ENCODE results near the gene FGD5. TPM values are rescaled to one million over a fixed set of nuclear protein-coding genes. Genes with fewer than 3 reads are reported as not detected.
A peak's percentile ranks its signal among the peaks of the same experiment; 100 is the strongest.

The FGD5 gene
- total and polyA plus RNA-seq, 9 of the 15 experiments (the other 6 are each of a cell fraction or from before 2014, with no cell fraction given), result 0.18 TPM; not detected in 8

DNA sequence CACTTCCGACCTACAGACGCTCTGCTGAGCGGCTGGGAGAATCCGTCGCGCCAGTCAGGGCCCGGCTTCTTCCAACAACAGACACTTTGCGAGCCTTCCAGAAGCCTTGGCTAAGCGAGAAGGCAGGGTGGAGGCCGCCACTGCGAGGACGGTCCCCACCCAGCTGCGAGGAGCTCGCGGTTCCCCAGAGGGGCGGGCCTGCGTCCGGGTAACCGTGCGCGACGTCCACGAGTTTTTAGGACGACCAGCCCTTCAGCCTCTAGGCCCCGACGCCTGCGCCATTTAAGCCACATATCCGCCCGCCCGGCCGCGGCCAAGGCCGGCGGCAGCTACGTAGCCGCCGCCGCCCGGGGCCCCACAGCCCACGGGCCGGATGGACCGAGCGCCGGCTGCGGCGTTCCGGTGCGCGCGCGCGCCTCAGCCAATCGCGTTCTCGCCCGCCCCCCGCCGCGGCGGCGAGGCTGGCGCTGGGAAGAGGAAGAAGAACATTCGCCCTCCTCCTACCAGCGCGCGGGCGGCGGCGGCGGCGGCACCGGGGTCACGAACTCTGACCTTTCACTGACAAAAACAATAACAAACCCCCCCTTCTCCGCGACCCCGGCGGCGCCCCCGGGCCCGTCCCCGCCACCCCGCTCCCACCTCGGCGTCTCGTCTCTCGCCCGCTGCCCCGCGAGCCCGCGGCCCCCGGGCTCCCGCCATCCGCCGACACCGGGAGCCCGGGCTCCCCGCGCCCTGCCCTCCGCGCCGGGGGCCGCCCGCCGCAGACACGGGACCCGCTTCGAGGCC is 128.5 kb downstream of the FGD5 start, which contains the start of gene NR2C2:
Gene NR2C2 (plus strand): TSS at position 484 of the 786 bp plus-strand sequence. CDS start 56,332 bp downstream, outside the sequence.
- Histone ChIP-seq H3K9me1 (ENCODE audit: control insufficient read depth, insufficient read depth, low read length) (no peaks in the 10 kb centered on the region), H3K27me3 (ENCODE audit: control insufficient read depth in 2 of 2, insufficient read depth in 2 of 2, low read length in 2 of 2) (no peaks in the 10 kb centered on the region), H3K9me3 (replicated peaks; ENCODE audit: control insufficient read depth, insufficient read depth, low read depth, low read length) (no peaks in the 10 kb centered on the region), H3K4me1 (replicated peaks in 1 of 2; ENCODE audit: control insufficient read depth in 2 of 2, insufficient read depth in 2 of 2, low read length in 2 of 2) (peaks cover 5 to 31% of the 10 kb centered on the region in 2 experiments), H2AFZ (ENCODE audit: low read depth, low read length) (peak within 1 kb of the TSS; percentile 99), H3K79me2 (ENCODE audit: control insufficient read depth, insufficient read depth, low read length) (peaks cover 74% of the 10 kb centered on the region), H3K27ac (ENCODE audit: extremely low read depth, low read depth, low read length) (peak within 1 kb of the TSS; percentile 99), H3K9ac (ENCODE audit: insufficient read depth in 1 of 2, low read depth in 2 of 2, low read length in 2 of 2) (peak within 1 kb of the TSS; percentile 96 to 99), H3K4me3 (peak within 1 kb of the TSS; percentile 85), H3K36me3 (ENCODE audit: control insufficient read depth, insufficient read depth, low read length) (peaks cover 51% of the 10 kb centered on the region), H4K20me1 (replicated peaks; ENCODE audit: control insufficient read depth, insufficient read depth, low read length) (no peaks in the 10 kb centered on the region; the same call in 1 of the 2 replicates), H3K4me2 (ENCODE audit: insufficient read depth, low read length) (peak within 1 kb of the TSS; percentile 86)
- DNase-seq (ENCODE audit: extremely low read depth in 1 of 4, low spot score in 3 of 4) (peak; percentile 93 to 96 (median 94)), FAIRE-seq (no peak), ATAC-seq (peak; percentile 75)
- under 1% methylated on average over 64 of the region's 108 CpGs for WGBS (ENCODE audit: insufficient coverage, low coverage, missing lambda C conversion rate)
- ChIA-PET POLR2A (interaction anchor here (0.6 to 1.7 kb wide), 10 partner anchors 10 to 541 kb away, joined by 3 to 12 read pairs (median 4); partner anchors contain the start of gene RBSN), CTCF (ENCODE audit: low intra/inter-chr PET ratio) (interaction anchor here (0.6 kb wide), 1 partner anchor 1108 kb away, joined by 3 read pairs; no protein-coding TSS in a partner anchor)
- BruUV-seq (replicated peaks), result no TSS peak
- intact Hi-C loops (cut with micrococcal nuclease) (no loop called here), in situ Hi-C loops (cut with MboI) (no loop called here)
- peak; percentile 56; the same call in 1 of the 2 replicates for TF ChIP-seq CGGBP1 (CRISPR knock-in tag; IDR thresholded peaks at IDR 0.05)
- no peak for TF ChIP-seq ZNF551 (CRISPR knock-in tag; IDR thresholded peaks at IDR 0.05)
- peak; percentile 75 for TF ChIP-seq ELF1 (tag; IDR thresholded peaks at IDR 0.05)
- TF ChIP-seq SMAD4 (CRISPR knock-in tag; conservative IDR thresholded peaks at IDR 0.05), result peak; percentile 83
- TF ChIP-seq, protein P1, sequence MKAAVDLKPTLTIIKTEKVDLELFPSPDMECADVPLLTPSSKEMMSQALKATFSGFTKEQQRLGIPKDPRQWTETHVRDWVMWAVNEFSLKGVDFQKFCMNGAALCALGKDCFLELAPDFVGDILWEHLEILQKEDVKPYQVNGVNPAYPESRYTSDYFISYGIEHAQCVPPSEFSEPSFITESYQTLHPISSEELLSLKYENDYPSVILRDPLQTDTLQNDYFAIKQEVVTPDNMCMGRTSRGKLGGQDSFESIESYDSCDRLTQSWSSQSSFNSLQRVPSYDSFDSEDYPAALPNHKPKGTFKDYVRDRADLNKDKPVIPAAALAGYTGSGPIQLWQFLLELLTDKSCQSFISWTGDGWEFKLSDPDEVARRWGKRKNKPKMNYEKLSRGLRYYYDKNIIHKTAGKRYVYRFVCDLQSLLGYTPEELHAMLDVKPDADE (conservative IDR thresholded peaks at IDR 0.05; ENCODE audit: control insufficient read depth, low read depth, low read length), result peak; percentile 73; the same call in 1 of the 2 replicates
- no peak for TF ChIP-seq ZNF217 (CRISPR knock-in tag; IDR thresholded peaks at IDR 0.05)
- TF ChIP-seq ETS2 (tag; IDR thresholded peaks at IDR 0.05; ENCODE audit: borderline replicate concordance, poor library complexity, severe bottlenecking), result no peak
- TF ChIP-seq MTA1 (IDR thresholded peaks at IDR 0.05; ENCODE audit: borderline replicate concordance), result no peak
- no peak for TF ChIP-seq EHMT2 (IDR thresholded peaks at IDR 0.05)
- no peak for TF ChIP-seq JUNB (CRISPR knock-in tag; conservative IDR thresholded peaks at IDR 0.05)
- peak; percentile 99 for TF ChIP-seq CTBP1 (IDR thresholded peaks at IDR 0.05; ENCODE audit: borderline replicate concordance)
- peak; percentile 92 for TF ChIP-seq ZNF395 (CRISPR knock-in tag; IDR thresholded peaks at IDR 0.05)
- peak; percentile 75 to 91 for TF ChIP-seq E2F6 (IDR thresholded peaks at IDR 0.05; ENCODE audit: borderline replicate concordance in 1 of 2, extremely low read depth in 1 of 2, insufficient read depth in 1 of 2, insufficient read length in 1 of 2, low read depth in 1 of 2, low read length in 1 of 2, poor library complexity in 1 of 2, severe bottlenecking in 1 of 2)
- peak; percentile 24; the same call in 1 of the 2 replicates for TF ChIP-seq PHB (CRISPR knock-in tag; IDR thresholded peaks at IDR 0.05)
- TF ChIP-seq ELF2 (CRISPR knock-in tag; IDR thresholded peaks at IDR 0.05), result peak; percentile 39; the same call in 1 of the 2 replicates
- 0 out of 2 replicates have a peak, but pooled peaks have one; percentile 13 for TF ChIP-seq ZNF232 (CRISPR knock-in tag; IDR thresholded peaks at IDR 0.05)
- TF ChIP-seq ZNF408 (CRISPR knock-in tag; IDR thresholded peaks at IDR 0.05; ENCODE audit: low read depth), result no peak

Measured in K562 (cell line).